Astrocyte (in vitro differentiated cells and primary cell): ENCODE data around the gene CISD3.

ENCODE experiments used
- EZH2 ChIP-seq: IDR thresholded peaks from 2 replicates; pipeline ENCODE4 v1.6.1; 2012; ENCODE audit warnings: mild to moderate bottlenecking, low read length, inconsistent platforms; ENCODE audit not compliant: insufficient read depth
- TF ChIP-seq, protein P1 (sequence below): IDR thresholded peaks from 2 replicates; pipeline ENCODE4 v1.5.1; 2011; ENCODE audit warnings: low read depth, mild to moderate bottlenecking, inconsistent platforms, low read length, moderate library complexity; ENCODE audit not compliant: insufficient read depth

DNA sequence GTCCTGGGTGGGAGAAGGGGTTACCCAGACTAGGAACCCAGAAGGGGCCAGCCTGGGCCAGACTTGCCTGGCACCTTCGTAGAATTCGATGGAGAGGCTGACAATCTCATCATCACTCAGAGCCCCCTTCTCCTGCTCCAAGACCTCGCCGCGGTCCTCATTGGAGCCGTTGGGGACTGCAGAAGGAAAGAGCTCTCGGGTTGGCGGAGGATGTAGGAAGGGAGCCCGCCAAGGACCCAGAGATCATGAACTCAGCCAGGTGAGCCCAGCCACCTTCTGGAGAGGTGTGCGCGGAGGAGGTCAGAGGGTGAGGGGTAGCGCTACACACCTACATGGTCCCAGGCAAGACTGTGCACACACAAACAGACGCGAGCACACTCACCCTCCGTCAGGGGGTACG is 8.5 kb downstream of the CISD3 start:
- TF ChIP-seq, protein P1, sequence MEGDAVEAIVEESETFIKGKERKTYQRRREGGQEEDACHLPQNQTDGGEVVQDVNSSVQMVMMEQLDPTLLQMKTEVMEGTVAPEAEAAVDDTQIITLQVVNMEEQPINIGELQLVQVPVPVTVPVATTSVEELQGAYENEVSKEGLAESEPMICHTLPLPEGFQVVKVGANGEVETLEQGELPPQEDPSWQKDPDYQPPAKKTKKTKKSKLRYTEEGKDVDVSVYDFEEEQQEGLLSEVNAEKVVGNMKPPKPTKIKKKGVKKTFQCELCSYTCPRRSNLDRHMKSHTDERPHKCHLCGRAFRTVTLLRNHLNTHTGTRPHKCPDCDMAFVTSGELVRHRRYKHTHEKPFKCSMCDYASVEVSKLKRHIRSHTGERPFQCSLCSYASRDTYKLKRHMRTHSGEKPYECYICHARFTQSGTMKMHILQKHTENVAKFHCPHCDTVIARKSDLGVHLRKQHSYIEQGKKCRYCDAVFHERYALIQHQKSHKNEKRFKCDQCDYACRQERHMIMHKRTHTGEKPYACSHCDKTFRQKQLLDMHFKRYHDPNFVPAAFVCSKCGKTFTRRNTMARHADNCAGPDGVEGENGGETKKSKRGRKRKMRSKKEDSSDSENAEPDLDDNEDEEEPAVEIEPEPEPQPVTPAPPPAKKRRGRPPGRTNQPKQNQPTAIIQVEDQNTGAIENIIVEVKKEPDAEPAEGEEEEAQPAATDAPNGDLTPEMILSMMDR: no peak
- TF ChIP-seq EZH2: no peak
